UCSD-AML1 (cell line): Measurements from ENCODE around the gene ATP6V0A1.
"Not testable (repeated sequence)": the region's sequence is repeated elsewhere in the genome, so short reads cannot be mapped to it uniquely, and the experiment has no call there.

ENCODE experiments used
- DNase-seq: peaks from one replicate; lab custom pipeline; 2025; ENCODE audit not compliant: unreplicated experiment; lab: John Stamatoyannopoulos, UW

ATP6V0A1 gene

GRCh38 chr17:42475835-42476234 is 17.2 kb downstream of the ATP6V0A1 start:
- no peak for DNase-seq

GRCh38 chr17:42476411-42476810 is 17.7 kb downstream of the ATP6V0A1 start:
- no peak for DNase-seq

DNA sequence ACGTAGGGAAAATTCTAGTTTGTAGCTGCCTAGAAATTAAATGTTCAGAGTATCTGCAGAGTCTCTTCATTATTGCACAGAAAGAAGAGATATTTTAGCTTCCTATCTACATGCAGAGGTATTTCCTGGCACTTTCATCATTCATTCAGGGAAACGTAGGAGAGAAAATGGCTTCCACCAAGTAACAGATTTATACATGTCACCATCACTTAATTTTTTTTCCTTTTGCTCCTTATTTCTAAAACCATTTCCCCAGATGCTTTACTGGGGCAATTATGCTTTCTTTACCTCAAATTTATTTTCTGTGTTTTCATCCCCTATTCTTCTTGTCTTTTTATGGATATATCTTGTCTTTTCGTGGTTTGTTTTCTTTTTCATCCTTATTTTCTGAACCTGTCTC is 18.5 kb downstream of the ATP6V0A1 start:
- DNase-seq, result no peak

DNA sequence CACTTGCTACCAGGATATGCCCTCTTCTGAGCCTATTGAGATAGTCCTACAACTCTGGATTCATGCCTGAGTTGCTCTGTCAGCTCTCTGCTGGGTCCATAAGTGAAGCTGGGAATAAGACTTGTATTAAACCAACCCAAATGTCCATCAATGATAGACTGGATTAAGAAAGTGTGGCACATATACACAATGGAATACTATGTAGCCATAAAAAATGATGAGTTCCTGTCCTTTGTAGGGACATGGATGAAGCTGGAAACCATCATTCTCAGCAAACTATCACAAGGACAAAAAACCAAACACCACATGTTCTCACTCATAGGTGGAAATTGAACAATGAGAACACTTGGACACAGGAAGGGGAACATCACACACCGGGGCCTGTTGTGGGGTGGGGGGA is 19.1 kb downstream of the ATP6V0A1 start:
- not testable (repeated sequence) for DNase-seq

DNA sequence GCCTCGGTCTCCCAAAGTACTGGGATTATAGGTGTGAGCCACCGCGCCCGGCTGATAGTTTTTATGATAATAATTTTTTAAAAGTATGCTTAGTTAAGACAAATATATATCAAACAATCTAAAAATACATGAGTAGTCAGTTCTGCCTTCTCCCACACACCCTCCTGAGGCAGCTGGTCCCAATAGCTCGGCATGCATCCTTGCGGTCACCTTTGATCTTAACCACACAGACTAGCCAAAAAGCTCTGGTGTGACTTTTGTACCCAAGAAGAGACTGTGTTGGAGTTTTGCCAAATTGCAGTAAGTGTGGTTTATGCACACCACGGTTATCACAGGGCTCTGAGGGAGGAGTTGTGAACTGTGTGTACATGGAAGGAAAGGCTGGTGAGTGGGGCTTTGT is 25.6 kb downstream of the ATP6V0A1 start:
- DNase-seq, result no peak

GRCh38 chr17:42485680-42486079 is 27.0 kb downstream of the ATP6V0A1 start:
- no peak for DNase-seq

GRCh38 chr17:42488032-42488431 is 29.4 kb downstream of the ATP6V0A1 start:
- no peak for DNase-seq

DNA sequence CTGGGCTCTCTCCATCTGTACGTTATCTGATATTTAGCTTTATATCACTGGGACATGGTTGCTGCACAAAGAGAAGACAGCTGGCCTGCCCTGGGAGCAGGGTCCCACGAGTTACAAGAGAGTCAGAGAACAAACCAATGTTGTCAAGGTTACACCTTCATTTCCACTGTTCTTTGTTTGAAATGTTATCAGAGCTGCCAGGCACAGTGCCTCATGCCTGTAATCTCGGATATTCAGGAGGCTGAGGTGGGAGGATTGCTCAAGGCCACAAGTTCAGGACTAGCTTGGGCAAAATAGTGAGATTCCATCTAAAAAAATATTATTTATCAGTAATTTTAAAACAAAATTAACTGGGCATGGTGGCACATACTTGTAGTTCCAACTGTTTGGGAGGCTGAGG is 34.6 kb downstream of the ATP6V0A1 start:
- no peak for DNase-seq

DNA sequence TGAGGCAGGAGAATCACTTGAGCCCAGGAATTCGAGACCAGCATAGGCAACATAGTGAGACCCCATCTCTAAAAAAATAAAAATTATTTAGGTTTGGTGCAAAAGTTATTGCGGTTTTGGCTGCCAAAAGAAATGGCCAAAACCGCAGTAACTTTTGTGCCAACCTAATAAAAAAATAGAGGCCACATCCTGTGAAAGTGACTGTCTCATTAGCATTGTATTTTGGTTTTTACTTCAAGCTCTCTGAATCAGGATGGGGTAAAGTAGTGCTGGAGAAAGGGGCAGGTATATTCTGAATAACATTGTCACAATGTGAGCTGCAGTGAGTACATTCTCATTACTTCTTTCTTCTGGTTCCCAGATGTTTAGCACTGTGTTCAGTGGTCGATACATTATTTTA is 36.0 kb downstream of the ATP6V0A1 start:
- no peak for DNase-seq

- no peak for DNase-seq
Observed at GRCh38 chr17:42498828-42499227, 40.1 kb downstream of the ATP6V0A1 start.

DNA sequence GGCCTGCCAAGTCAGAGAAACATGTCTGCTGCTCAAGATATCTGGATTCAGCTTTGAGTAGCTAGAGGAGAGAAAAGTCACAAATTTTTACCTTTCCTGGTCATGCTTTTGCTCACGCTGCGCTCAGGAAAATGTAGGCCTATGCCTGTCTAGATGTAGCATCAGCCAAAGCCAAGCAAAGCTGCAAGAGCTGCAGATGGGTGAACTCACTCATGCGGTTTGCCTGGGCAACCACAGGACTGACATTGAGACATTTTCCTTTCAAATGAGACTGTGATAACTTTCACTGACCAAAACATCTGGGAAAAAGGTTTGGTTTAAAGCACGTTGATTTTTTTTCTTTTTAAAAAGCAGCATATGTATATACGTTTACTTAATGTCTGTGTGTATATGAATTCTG is 43.4 kb downstream of the ATP6V0A1 start:
- DNase-seq, result no peak

DNA sequence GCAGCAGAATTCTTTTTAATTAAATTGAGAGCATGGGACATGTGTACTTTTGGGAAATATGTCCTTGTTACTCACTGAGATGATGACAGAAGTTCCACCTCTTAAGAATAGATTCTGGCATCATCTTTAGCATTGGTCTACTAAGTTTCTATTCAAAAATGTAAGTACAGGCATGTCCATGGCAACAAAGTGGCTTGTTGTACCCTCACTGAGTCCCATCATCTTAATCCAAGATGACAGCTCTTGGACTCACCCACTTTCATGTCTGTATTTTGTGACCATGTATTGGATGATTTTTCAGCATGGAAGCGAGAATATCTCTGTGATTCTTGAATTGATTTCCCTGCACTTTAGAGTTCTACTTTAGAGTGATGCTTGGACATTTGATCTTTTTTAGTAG is 44.2 kb downstream of the ATP6V0A1 start:
- no peak for DNase-seq

- no peak for DNase-seq
Observed at GRCh38 chr17:42507671-42508070, 49.0 kb downstream of the ATP6V0A1 start.

DNA sequence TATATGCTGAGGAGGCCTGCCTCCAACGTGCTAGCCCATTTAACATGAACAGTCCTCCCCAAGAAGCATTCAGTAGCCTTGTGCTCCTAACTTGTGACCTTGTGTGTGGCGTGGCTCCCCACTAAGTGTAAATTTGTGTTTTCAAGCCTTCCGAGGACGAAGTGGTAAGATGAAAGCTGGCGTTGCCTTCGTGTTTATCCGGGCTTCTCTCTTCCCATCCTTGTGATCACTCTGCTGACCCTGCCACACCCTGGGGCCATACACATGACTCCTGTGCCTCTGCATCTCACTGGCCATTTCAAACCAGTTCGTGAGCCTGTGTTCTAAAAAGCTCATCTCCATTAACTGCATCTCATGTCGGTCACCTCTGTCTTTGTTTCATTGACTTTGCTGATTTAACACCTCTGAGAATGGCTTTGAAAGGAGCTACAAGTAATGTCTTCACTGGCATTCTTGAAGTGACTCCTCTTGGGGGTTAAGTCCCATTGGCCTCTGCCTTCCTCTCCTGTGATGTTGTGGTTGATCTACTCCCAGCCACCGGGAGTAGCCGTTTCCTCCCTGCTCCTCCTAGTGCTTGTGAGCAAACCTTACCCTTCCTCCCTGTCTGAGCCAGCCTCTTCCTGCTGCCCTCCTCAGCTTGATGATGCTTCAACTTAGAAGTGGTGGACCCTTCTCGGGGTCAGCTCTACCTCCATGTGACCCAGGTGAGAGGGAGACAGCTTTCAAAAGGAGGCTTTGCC is 49.9 kb downstream of the ATP6V0A1 start:
- DNase-seq, result peak; percentile 66

- no peak for DNase-seq
Observed at GRCh38 chr17:42509409-42509808, 50.7 kb downstream of the ATP6V0A1 start.

DNA sequence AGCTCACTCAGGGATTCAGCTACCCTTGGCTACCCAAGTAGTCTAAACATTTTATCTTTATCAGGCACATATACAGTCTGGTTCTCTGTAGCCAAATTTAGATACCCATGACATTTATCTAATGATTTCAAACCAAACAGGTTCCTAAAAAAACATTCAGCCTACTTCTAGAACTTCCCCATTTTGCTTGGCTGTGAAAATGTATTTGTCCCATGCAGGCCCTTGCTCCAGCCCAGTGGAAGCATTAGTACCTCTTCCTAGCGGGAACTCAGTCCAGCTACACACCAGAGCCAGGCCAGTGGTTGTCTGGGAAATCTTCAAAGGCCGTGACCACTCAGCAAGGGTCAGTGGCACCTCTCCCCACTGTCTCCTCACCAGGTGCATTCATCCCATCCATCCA is 51.2 kb downstream of the ATP6V0A1 start:
- DNase-seq, result no peak

GRCh38 chr17:42512246-42512645 is 53.6 kb downstream of the ATP6V0A1 start:
- DNase-seq, result no peak

- DNase-seq, result no peak
Observed at GRCh38 chr17:42512733-42513251, 54.1 kb downstream of the ATP6V0A1 start.

- DNase-seq, result no peak
Observed at GRCh38 chr17:42513686-42514085, 55.0 kb downstream of the ATP6V0A1 start.

- DNase-seq, result no peak
Observed at GRCh38 chr17:42514279-42514678, 55.6 kb downstream of the ATP6V0A1 start.

- DNase-seq, result no peak
Observed at GRCh38 chr17:42514867-42515266, 56.2 kb downstream of the ATP6V0A1 start.

GRCh38 chr17:42517516-42517915 is 58.8 kb downstream of the ATP6V0A1 start:
- DNase-seq, result peak; percentile 92
